ENCODE results near the gene SLC25A17. TPM values are rescaled to one million over a fixed set of nuclear protein-coding genes. Genes with fewer than 3 reads are reported as not detected.
A peak's percentile ranks its signal among the peaks of the same experiment; 100 is the strongest.

The SLC25A17 gene
- total RNA-seq, 1 experiment from 2014 or later, result 28.1 TPM

- H2AFZ ChIP-seq, result peak within 1 kb of the TSS; percentile 92
- H3K27ac ChIP-seq, result peak within 1 kb of the TSS; percentile 88
- no peaks in the 10 kb centered on the region for H3K9me3 ChIP-seq (ENCODE audit: insufficient read depth, low read depth)
- TF ChIP-seq CTCF (conservative IDR thresholded peaks at IDR 0.05) (peak; percentile 53), EZH2 (IDR thresholded peaks at IDR 0.05; ENCODE audit: low read depth) (no peak)
- no TSS peak for BruUV-seq (replicated peaks)
- peaks cover 43% of the 10 kb centered on the region for H3K4me1 ChIP-seq (replicated peaks; ENCODE audit: insufficient read depth)
- H3K4me3 ChIP-seq, result peak within 1 kb of the TSS; percentile 98
- peaks cover 50% of the 10 kb centered on the region for H4K20me1 ChIP-seq (ENCODE audit: insufficient read depth)
- H3K9me2 ChIP-seq (ENCODE audit: insufficient read depth), result no peaks in the 10 kb centered on the region
- ChIA-PET CTCF (interaction anchor here (0.6 kb wide), 1 partner anchor 145 kb away, joined by 7 read pairs; no protein-coding TSS in a partner anchor), POLR2A (ENCODE audit: unreplicated experiment) (interaction anchor here (0.5 to 1.1 kb wide), 13 partner anchors 10 to 813 kb away, joined by 3 to 14 read pairs (median 8); partner anchors contain the start of gene RBX1)
- peak within 1 kb of the TSS; percentile 99 for H3K4me2 ChIP-seq
- intact Hi-C loops (cut with micrococcal nuclease; ENCODE audit: unreplicated experiment), result no loop called here
- DNase-seq, result peak; percentile 92 to 95
- H3K27me3 ChIP-seq (ENCODE audit: insufficient read depth, low read depth), result no peaks in the 10 kb centered on the region
- peaks cover 9% of the 10 kb centered on the region; the same call in 1 of the 2 replicates for H3F3A ChIP-seq (ENCODE audit: insufficient read depth, low read depth)
- H3K79me2 ChIP-seq (ENCODE audit: low read depth), result peaks cover 95% of the 10 kb centered on the region
- H3K36me3 ChIP-seq (ENCODE audit: low read depth), result peaks cover 23% of the 10 kb centered on the region
Observed at GRCh38 chr22:40856513-40857308, 37.6 kb upstream of the SLC25A17 start, which contains the start of the genes ST13 and XPNPEP3. Gene ST13, minus strand, starts transcription at chr22:40856639. Its CDS starts 99 bp downstream, at chr22:40856540. Gene XPNPEP3, plus strand, starts transcription at chr22:40857148. Its CDS starts 34 bp downstream, at chr22:40857182.

- no peaks in the 10 kb centered on the region for H3K9me2 ChIP-seq (ENCODE audit: insufficient read depth)
- H3K27me3 ChIP-seq (ENCODE audit: insufficient read depth, low read depth), result no peaks in the 10 kb centered on the region
- H3K9me3 ChIP-seq (ENCODE audit: insufficient read depth, low read depth), result no peaks in the 10 kb centered on the region
- POLR2A ChIA-PET (ENCODE audit: unreplicated experiment), result interaction anchor here (0.5 to 0.6 kb wide), 5 partner anchors 11 to 592 kb away, joined by 3 to 14 read pairs (median 9); no protein-coding TSS in a partner anchor
- H3K36me3 ChIP-seq (ENCODE audit: low read depth), result peaks cover 28% of the 10 kb centered on the region
- H3K4me1 ChIP-seq (replicated peaks; ENCODE audit: insufficient read depth), result peaks cover 43% of the 10 kb centered on the region
- peaks cover 95% of the 10 kb centered on the region for H3K79me2 ChIP-seq (ENCODE audit: low read depth)
- peak in 1 of 2 experiments; percentile 36 for DNase-seq
- H3K4me3 ChIP-seq, result peak overlapping the region; percentile 98
- no peak for TF ChIP-seq CTCF (conservative IDR thresholded peaks at IDR 0.05)
- TF ChIP-seq EZH2 (IDR thresholded peaks at IDR 0.05; ENCODE audit: low read depth), result no peak
- peaks cover 57% of the 10 kb centered on the region for H4K20me1 ChIP-seq (ENCODE audit: insufficient read depth)
- peak overlapping the region; percentile 92 for H2AFZ ChIP-seq
- peak overlapping the region; percentile 88 for H3K27ac ChIP-seq
- CTCF ChIA-PET, result no interaction called here
- intact Hi-C loops (cut with micrococcal nuclease; ENCODE audit: unreplicated experiment), result no loop called here
- peak overlapping the region; percentile 99 for H3K4me2 ChIP-seq
- H3F3A ChIP-seq (ENCODE audit: insufficient read depth, low read depth), result peaks cover 9% of the 10 kb centered on the region
- TSS peak; percentile 42 for BruUV-seq (replicated peaks)
Observed at GRCh38 chr22:40855979-40856512, 36.9 kb upstream of the SLC25A17 start.

- intact Hi-C loops (cut with micrococcal nuclease; ENCODE audit: unreplicated experiment), result no loop called here
- POLR2A ChIA-PET (ENCODE audit: unreplicated experiment), result no interaction called here
- no peaks in the 10 kb centered on the region for H3K9me2 ChIP-seq (ENCODE audit: insufficient read depth)
Observed at GRCh38 chr22:40855071-40855978, 36.2 kb upstream of the SLC25A17 start.

More at GRCh38 chr22:40855071-40855978, 36.2 kb upstream of the SLC25A17 start:
- Histone ChIP-seq H3K36me3 (ENCODE audit: low read depth) (peaks cover 35% of the 10 kb centered on the region), H3K4me3 (peak overlapping the region; percentile 98), H3K4me2 (peak overlapping the region; percentile 99), H3K79me2 (ENCODE audit: low read depth) (peaks cover 95% of the 10 kb centered on the region), H3F3A (ENCODE audit: insufficient read depth, low read depth) (peaks cover 13% of the 10 kb centered on the region), H3K27ac (peak overlapping the region; percentile 88), H2AFZ (peak overlapping the region; percentile 92), H3K9me3 (ENCODE audit: insufficient read depth, low read depth) (no peaks in the 10 kb centered on the region), H4K20me1 (ENCODE audit: insufficient read depth) (peaks cover 60% of the 10 kb centered on the region), H3K27me3 (ENCODE audit: insufficient read depth, low read depth) (no peaks in the 10 kb centered on the region), H3K4me1 (replicated peaks; ENCODE audit: insufficient read depth) (peaks cover 43% of the 10 kb centered on the region)
- DNase-seq, result no peak
- CTCF ChIA-PET, result interaction anchor here (0.5 kb wide), 1 partner anchor 59 kb away, joined by 16 read pairs; no protein-coding TSS in a partner anchor
- BruUV-seq (replicated peaks), result no TSS peak
- no peak for TF ChIP-seq EZH2 (IDR thresholded peaks at IDR 0.05; ENCODE audit: low read depth)
- no peak for TF ChIP-seq CTCF (conservative IDR thresholded peaks at IDR 0.05)
